ENCODE data around the gene CPT1B.
A peak's percentile ranks its signal among the peaks of the same experiment; 100 is the strongest.

Gene CPT1B

DNA sequence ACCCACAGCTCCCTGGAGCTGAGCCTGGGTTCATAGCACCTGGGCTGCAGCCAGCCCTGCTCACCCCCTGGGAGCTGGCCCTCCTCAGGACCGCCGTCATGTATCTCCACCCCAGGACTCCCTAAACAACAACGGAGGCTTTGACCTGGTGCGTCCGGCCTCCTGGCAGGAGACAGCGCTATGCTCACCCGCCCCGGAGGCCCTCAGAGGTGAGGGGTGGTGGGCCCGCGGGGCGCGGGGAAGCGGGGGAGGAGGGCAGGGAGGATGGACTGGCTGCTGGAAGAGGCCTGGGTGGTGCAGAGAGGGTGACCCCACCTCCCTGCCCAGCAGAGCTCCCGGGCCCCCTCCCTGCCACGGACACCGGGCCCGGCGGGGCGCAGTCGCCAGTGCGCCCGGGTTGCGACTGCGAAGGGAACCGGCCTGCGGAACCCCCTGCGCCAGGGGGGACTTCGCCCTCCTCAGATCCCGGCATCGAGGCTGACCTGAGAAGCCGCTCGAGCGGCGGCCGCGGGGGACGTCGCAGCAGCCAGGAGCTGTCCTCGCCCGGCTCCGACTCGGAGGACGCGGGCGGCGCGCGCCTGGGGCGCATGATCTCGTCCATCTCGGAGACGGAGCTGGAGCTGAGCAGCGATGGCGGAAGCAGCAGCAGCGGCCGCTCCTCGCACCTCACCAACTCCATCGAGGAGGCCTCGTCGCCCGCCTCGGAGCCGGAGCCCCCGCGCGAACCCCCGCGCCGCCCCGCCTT is 25.5 kb upstream of the CPT1B start:
- no peak overlapping the region for H3K27ac ChIP-seq
- TF ChIP-seq, protein P1, sequence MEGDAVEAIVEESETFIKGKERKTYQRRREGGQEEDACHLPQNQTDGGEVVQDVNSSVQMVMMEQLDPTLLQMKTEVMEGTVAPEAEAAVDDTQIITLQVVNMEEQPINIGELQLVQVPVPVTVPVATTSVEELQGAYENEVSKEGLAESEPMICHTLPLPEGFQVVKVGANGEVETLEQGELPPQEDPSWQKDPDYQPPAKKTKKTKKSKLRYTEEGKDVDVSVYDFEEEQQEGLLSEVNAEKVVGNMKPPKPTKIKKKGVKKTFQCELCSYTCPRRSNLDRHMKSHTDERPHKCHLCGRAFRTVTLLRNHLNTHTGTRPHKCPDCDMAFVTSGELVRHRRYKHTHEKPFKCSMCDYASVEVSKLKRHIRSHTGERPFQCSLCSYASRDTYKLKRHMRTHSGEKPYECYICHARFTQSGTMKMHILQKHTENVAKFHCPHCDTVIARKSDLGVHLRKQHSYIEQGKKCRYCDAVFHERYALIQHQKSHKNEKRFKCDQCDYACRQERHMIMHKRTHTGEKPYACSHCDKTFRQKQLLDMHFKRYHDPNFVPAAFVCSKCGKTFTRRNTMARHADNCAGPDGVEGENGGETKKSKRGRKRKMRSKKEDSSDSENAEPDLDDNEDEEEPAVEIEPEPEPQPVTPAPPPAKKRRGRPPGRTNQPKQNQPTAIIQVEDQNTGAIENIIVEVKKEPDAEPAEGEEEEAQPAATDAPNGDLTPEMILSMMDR (IDR thresholded peaks at IDR 0.05) = no peak
- TF ChIP-seq ZFX (IDR thresholded peaks at IDR 0.05; ENCODE audit: borderline replicate concordance) = no peak

- H3K27ac ChIP-seq = peak overlapping the region; percentile 89
These were observed 24.1 kb upstream of the CPT1B start for GRCh38 chr22:50602338-50602700.

GRCh38 chr22:50601669-50602337 is 23.6 kb upstream of the CPT1B start:
- H3K27ac ChIP-seq = peak overlapping the region; percentile 89
- no peak for TF ChIP-seq ZFX (IDR thresholded peaks at IDR 0.05; ENCODE audit: borderline replicate concordance)
- TF ChIP-seq, protein P1 (IDR thresholded peaks at IDR 0.05) = no peak

More at GRCh38 chr22:50602338-50602700, 24.1 kb upstream of the CPT1B start:
- TF ChIP-seq, protein P1 (IDR thresholded peaks at IDR 0.05) = no peak
- no peak for TF ChIP-seq ZFX (IDR thresholded peaks at IDR 0.05; ENCODE audit: borderline replicate concordance)

GRCh38 chr22:50600967-50601668 is 22.9 kb upstream of the CPT1B start:
- H3K27ac ChIP-seq = peak overlapping the region; percentile 89
- TF ChIP-seq ZFX (IDR thresholded peaks at IDR 0.05; ENCODE audit: borderline replicate concordance) = no peak
- TF ChIP-seq, protein P1 (IDR thresholded peaks at IDR 0.05) = no peak

- TF ChIP-seq, protein P1 (IDR thresholded peaks at IDR 0.05) = no peak
- no peak for TF ChIP-seq ZFX (IDR thresholded peaks at IDR 0.05; ENCODE audit: borderline replicate concordance)
- peak within 1 kb of the TSS; percentile 89 for H3K27ac ChIP-seq
These were observed 22.3 kb upstream of the CPT1B start, which contains the start of gene MAPK8IP2 for GRCh38 chr22:50600538-50600937. TSS of gene MAPK8IP2 (plus strand) at chr22:50600793. CDS start at chr22:50600819, 26 bp downstream.

GRCh38 chr22:50599816-50600455 is 21.7 kb upstream of the CPT1B start:
- H3K27ac ChIP-seq = peak overlapping the region; percentile 89
- no peak for TF ChIP-seq ZFX (IDR thresholded peaks at IDR 0.05; ENCODE audit: borderline replicate concordance)
- TF ChIP-seq, protein P1 (IDR thresholded peaks at IDR 0.05) = no peak

All from 22Rv1 (cell line).